Measurements from ENCODE around the gene CXCL1. TPM values are rescaled to one million over a fixed set of nuclear protein-coding genes. Genes with fewer than 3 reads are reported as not detected.

The CXCL1 gene
- total and polyA plus RNA-seq, 3 experiments from 2014 or later, result not detected

- Histone ChIP-seq H3K9me3 (ENCODE audit: low read length) (no peaks in the 10 kb centered on the region), H3K36me3 (ENCODE audit: insufficient read depth, low read length) (no peaks in the 10 kb centered on the region), H3K4me3 (ENCODE audit: low read length) (no peak overlapping the region), H3K27me3 (ENCODE audit: insufficient read depth, low read length, poor library complexity, severe bottlenecking) (no peaks in the 10 kb centered on the region), H3K27ac (ENCODE audit: low read depth, low read length) (no peak overlapping the region), H3K4me1 (ENCODE audit: insufficient read depth, low read length) (no peaks in the 10 kb centered on the region)
- POLR2A ChIA-PET, result no interaction called here
- Mint-ChIP-seq H3K27me3 (no peaks in the 10 kb centered on the region), H3K4me1 (no peaks in the 10 kb centered on the region), H3K4me3 (no peak overlapping the region), H3K27ac (no peak overlapping the region), H3K9me3 (peaks cover 0 to 5% (median 0%) of the 10 kb centered on the region in 5 donors), H3K36me3 (no peaks in the 10 kb centered on the region)
- CTCF ChIA-PET, result no interaction called here
- DNase-seq, result no peak
These were observed 43.0 kb downstream of the CXCL1 start for GRCh38 chr4:73912191-73912590.

- H3K27ac ChIP-seq (ENCODE audit: low read depth, low read length), result no peak overlapping the region
- no peaks in the 10 kb centered on the region for H3K36me3 ChIP-seq (ENCODE audit: insufficient read depth, low read length)
- Mint-ChIP-seq H3K27ac (no peak overlapping the region), H3K4me3 (no peak overlapping the region), H3K4me1 (no peaks in the 10 kb centered on the region), H3K36me3 (no peaks in the 10 kb centered on the region), H3K9me3 (peaks cover 0 to 5% (median 0%) of the 10 kb centered on the region in 5 donors), H3K27me3 (no peaks in the 10 kb centered on the region)
- ChIA-PET POLR2A (no interaction called here), CTCF (no interaction called here)
- H3K27me3 ChIP-seq (ENCODE audit: insufficient read depth, low read length, poor library complexity, severe bottlenecking), result no peaks in the 10 kb centered on the region
- no peak for DNase-seq
- no peaks in the 10 kb centered on the region for H3K9me3 ChIP-seq (ENCODE audit: low read length)
- no peak overlapping the region for H3K4me3 ChIP-seq (ENCODE audit: low read length)
- no peaks in the 10 kb centered on the region for H3K4me1 ChIP-seq (ENCODE audit: insufficient read depth, low read length)
These were observed 44.9 kb downstream of the CXCL1 start for GRCh38 chr4:73914071-73914470.

GRCh38 chr4:73916172-73916925 lies 47.2 kb downstream of the CXCL1 start:
- Mint-ChIP-seq H3K9me3 (peaks cover 0 to 2% (median 0%) of the 10 kb centered on the region in 5 donors), H3K4me3 (no peak overlapping the region), H3K36me3 (no peaks in the 10 kb centered on the region), H3K27ac (no peak overlapping the region), H3K4me1 (no peaks in the 10 kb centered on the region), H3K27me3 (no peaks in the 10 kb centered on the region)
- H3K4me3 ChIP-seq (ENCODE audit: low read length), result no peak overlapping the region
- ChIA-PET POLR2A (no interaction called here), CTCF (no interaction called here)
- H3K27me3 ChIP-seq (ENCODE audit: insufficient read depth, low read length, poor library complexity, severe bottlenecking), result no peaks in the 10 kb centered on the region
- no peaks in the 10 kb centered on the region for H3K4me1 ChIP-seq (ENCODE audit: insufficient read depth, low read length)
- DNase-seq, result no peak
- no peak overlapping the region for H3K27ac ChIP-seq (ENCODE audit: low read depth, low read length)
- H3K9me3 ChIP-seq (ENCODE audit: low read length), result no peaks in the 10 kb centered on the region
- H3K36me3 ChIP-seq (ENCODE audit: insufficient read depth, low read length), result no peaks in the 10 kb centered on the region

GRCh38 chr4:73917081-73917501 lies 47.9 kb downstream of the CXCL1 start:
- ChIA-PET POLR2A (no interaction called here), CTCF (no interaction called here)
- Mint-ChIP-seq H3K27ac (no peak overlapping the region), H3K9me3 (peaks cover 0 to 2% (median 0%) of the 10 kb centered on the region in 5 donors), H3K36me3 (no peaks in the 10 kb centered on the region), H3K4me1 (no peaks in the 10 kb centered on the region), H3K4me3 (no peak overlapping the region), H3K27me3 (no peaks in the 10 kb centered on the region)
- Histone ChIP-seq H3K36me3 (ENCODE audit: insufficient read depth, low read length) (no peaks in the 10 kb centered on the region), H3K4me3 (ENCODE audit: low read length) (no peak overlapping the region), H3K4me1 (ENCODE audit: insufficient read depth, low read length) (no peaks in the 10 kb centered on the region), H3K27me3 (ENCODE audit: insufficient read depth, low read length, poor library complexity, severe bottlenecking) (no peaks in the 10 kb centered on the region), H3K27ac (ENCODE audit: low read depth, low read length) (no peak overlapping the region), H3K9me3 (ENCODE audit: low read length) (no peaks in the 10 kb centered on the region)
- DNase-seq, result no peak

- Histone ChIP-seq H3K4me3 (ENCODE audit: low read length) (no peak overlapping the region), H3K4me1 (ENCODE audit: insufficient read depth, low read length) (no peaks in the 10 kb centered on the region)
- H3K27me3 Mint-ChIP-seq, result no peaks in the 10 kb centered on the region
These were observed 48.9 kb downstream of the CXCL1 start for GRCh38 chr4:73918058-73918457.

GRCh38 chr4:73919691-73920090 lies 50.5 kb downstream of the CXCL1 start:
- CTCF ChIA-PET, result no interaction called here

More at GRCh38 chr4:73918058-73918457, 48.9 kb downstream of the CXCL1 start:
- DNase-seq, result no peak
- H3K36me3 Mint-ChIP-seq, result no peaks in the 10 kb centered on the region
- no peak overlapping the region for H3K27ac ChIP-seq (ENCODE audit: low read depth, low read length)
- no peaks in the 10 kb centered on the region for H3K27me3 ChIP-seq (ENCODE audit: insufficient read depth, low read length, poor library complexity, severe bottlenecking)
- H3K4me3 Mint-ChIP-seq, result no peak overlapping the region
- POLR2A ChIA-PET, result no interaction called here
- no peaks in the 10 kb centered on the region for H3K4me1 Mint-ChIP-seq
- no peaks in the 10 kb centered on the region for H3K9me3 ChIP-seq (ENCODE audit: low read length)
- no peaks in the 10 kb centered on the region for H3K36me3 ChIP-seq (ENCODE audit: insufficient read depth, low read length)
- CTCF ChIA-PET, result no interaction called here
- H3K9me3 Mint-ChIP-seq, result peaks cover 0 to 2% (median 0%) of the 10 kb centered on the region in 5 donors
- H3K27ac Mint-ChIP-seq, result no peak overlapping the region

More at GRCh38 chr4:73919691-73920090, 50.5 kb downstream of the CXCL1 start:
- H3K36me3 ChIP-seq (ENCODE audit: insufficient read depth, low read length), result no peaks in the 10 kb centered on the region
- DNase-seq, result no peak
- no peaks in the 10 kb centered on the region for H3K27me3 ChIP-seq (ENCODE audit: insufficient read depth, low read length, poor library complexity, severe bottlenecking)
- H3K9me3 ChIP-seq (ENCODE audit: low read length), result no peaks in the 10 kb centered on the region
- Mint-ChIP-seq H3K4me3 (no peak overlapping the region), H3K4me1 (no peaks in the 10 kb centered on the region), H3K27ac (no peak overlapping the region), H3K27me3 (no peaks in the 10 kb centered on the region), H3K9me3 (peaks cover 0 to 2% (median 0%) of the 10 kb centered on the region in 5 donors), H3K36me3 (no peaks in the 10 kb centered on the region)
- no peak overlapping the region for H3K4me3 ChIP-seq (ENCODE audit: low read length)
- no peak overlapping the region for H3K27ac ChIP-seq (ENCODE audit: low read depth, low read length)
- POLR2A ChIA-PET, result no interaction called here
- no peaks in the 10 kb centered on the region for H3K4me1 ChIP-seq (ENCODE audit: insufficient read depth, low read length)

Other genes starting within 250 kb of the CXCL1 start
- not detected for gene RASSF6, start 249.0 kb upstream of the CXCL1 start, total RNA-seq
- not detected for gene RASSF6, start 249.0 kb upstream of the CXCL1 start, polyA plus RNA-seq
- gene CXCL8, start 128.8 kb upstream of the CXCL1 start, total RNA-seq, result under 1 TPM; 0.42 to 0.51 TPM
- not detected for gene CXCL8, start 128.8 kb upstream of the CXCL1 start, polyA plus RNA-seq
- not detected for gene CXCL6, start 32.7 kb upstream of the CXCL1 start, total RNA-seq
- not detected for gene CXCL6, start 32.7 kb upstream of the CXCL1 start, polyA plus RNA-seq
- gene PF4V1, start 16.1 kb upstream of the CXCL1 start, total RNA-seq, result not detected
- not detected for gene PF4V1, start 16.1 kb upstream of the CXCL1 start, polyA plus RNA-seq
- not detected for gene PF4, start 112.6 kb downstream of the CXCL1 start, total RNA-seq
- gene PF4, start 112.6 kb downstream of the CXCL1 start, polyA plus RNA-seq, result not detected
- gene PPBP, start 118.8 kb downstream of the CXCL1 start, total RNA-seq, result not detected
- gene PPBP, start 118.8 kb downstream of the CXCL1 start, polyA plus RNA-seq, result not detected
- not detected for gene CXCL5, start 129.3 kb downstream of the CXCL1 start, total RNA-seq
- not detected for gene CXCL5, start 129.3 kb downstream of the CXCL1 start, polyA plus RNA-seq
- gene CXCL3, start 169.3 kb downstream of the CXCL1 start, total RNA-seq, result not detected
- gene CXCL3, start 169.3 kb downstream of the CXCL1 start, polyA plus RNA-seq, result not detected
- under 1 TPM in 1 of 2 experiments, not detected in 1; 0.26 TPM for gene CXCL2, start 229.8 kb downstream of the CXCL1 start, total RNA-seq
- gene CXCL2, start 229.8 kb downstream of the CXCL1 start, polyA plus RNA-seq, result not detected

Measured in CD8-positive, alpha-beta memory T cell (primary cell).